Measurements from ENCODE around the gene ZNF217.
A peak's percentile ranks its signal among the peaks of the same experiment; 100 is the strongest.
"Not testable (repeated sequence)": the region's sequence is repeated elsewhere in the genome, so short reads cannot be mapped to it uniquely, and the experiment has no call there.

Gene ZNF217

GRCh38 chr20:53636540-53637097 lies 43.0 kb upstream of the ZNF217 start:
- DNase-seq (ENCODE audit: low spot score) (peak; percentile 41), ATAC-seq (ENCODE audit: low read depth) (no peak)
- Histone ChIP-seq H3K4me1 (ENCODE audit: insufficient read depth, poor library complexity, severe bottlenecking) (no peaks in the 10 kb centered on the region), H3K27ac (ENCODE audit: poor library complexity, severe bottlenecking) (no peak overlapping the region), H3K9me3 (ENCODE audit: severe bottlenecking) (no peaks in the 10 kb centered on the region), H3K27me3 (ENCODE audit: insufficient read depth, poor library complexity, severe bottlenecking) (no peaks in the 10 kb centered on the region), H3K4me3 (ENCODE audit: severe bottlenecking) (no peak overlapping the region), H3K36me3 (ENCODE audit: low read depth) (no peaks in the 10 kb centered on the region)
- TF ChIP-seq CTCF (IDR thresholded peaks at IDR 0.05; ENCODE audit: poor library complexity, severe bottlenecking), result no peak

GRCh38 chr20:53635221-53635620 lies 41.6 kb upstream of the ZNF217 start:
- Histone ChIP-seq H3K27ac (ENCODE audit: poor library complexity, severe bottlenecking) (no peak overlapping the region), H3K4me3 (ENCODE audit: severe bottlenecking) (no peak overlapping the region), H3K4me1 (ENCODE audit: insufficient read depth, poor library complexity, severe bottlenecking) (no peaks in the 10 kb centered on the region), H3K9me3 (ENCODE audit: severe bottlenecking) (no peaks in the 10 kb centered on the region), H3K27me3 (ENCODE audit: insufficient read depth, poor library complexity, severe bottlenecking) (no peaks in the 10 kb centered on the region), H3K36me3 (ENCODE audit: low read depth) (no peaks in the 10 kb centered on the region)
- ATAC-seq (ENCODE audit: low read depth), result no peak
- peak; percentile 58 for DNase-seq (ENCODE audit: low spot score)
- TF ChIP-seq CTCF (IDR thresholded peaks at IDR 0.05; ENCODE audit: poor library complexity, severe bottlenecking), result no peak

- DNase-seq (ENCODE audit: low spot score) (peak; percentile 57), ATAC-seq (ENCODE audit: low read depth) (no peak)
- no peak for TF ChIP-seq CTCF (IDR thresholded peaks at IDR 0.05; ENCODE audit: poor library complexity, severe bottlenecking)
- H3K4me3 ChIP-seq (ENCODE audit: severe bottlenecking), result no peak overlapping the region
- H3K9me3 ChIP-seq (ENCODE audit: severe bottlenecking), result no peaks in the 10 kb centered on the region
- no peaks in the 10 kb centered on the region for H3K27me3 ChIP-seq (ENCODE audit: insufficient read depth, poor library complexity, severe bottlenecking)
- no peak overlapping the region for H3K27ac ChIP-seq (ENCODE audit: poor library complexity, severe bottlenecking)
- H3K4me1 ChIP-seq (ENCODE audit: insufficient read depth, poor library complexity, severe bottlenecking), result no peaks in the 10 kb centered on the region
- H3K36me3 ChIP-seq (ENCODE audit: low read depth), result no peaks in the 10 kb centered on the region
Observed at GRCh38 chr20:53631909-53632662, 38.4 kb upstream of the ZNF217 start.

- no peak for TF ChIP-seq CTCF (IDR thresholded peaks at IDR 0.05; ENCODE audit: poor library complexity, severe bottlenecking)
- H3K9me3 ChIP-seq (ENCODE audit: severe bottlenecking), result no peaks in the 10 kb centered on the region
- H3K27ac ChIP-seq (ENCODE audit: poor library complexity, severe bottlenecking), result no peak overlapping the region
- DNase-seq (ENCODE audit: low spot score) (peak; percentile 28), ATAC-seq (ENCODE audit: low read depth) (no peak)
- H3K36me3 ChIP-seq (ENCODE audit: low read depth), result no peaks in the 10 kb centered on the region
- H3K27me3 ChIP-seq (ENCODE audit: insufficient read depth, poor library complexity, severe bottlenecking), result no peaks in the 10 kb centered on the region
- H3K4me3 ChIP-seq (ENCODE audit: severe bottlenecking), result no peak overlapping the region
- no peaks in the 10 kb centered on the region for H3K4me1 ChIP-seq (ENCODE audit: insufficient read depth, poor library complexity, severe bottlenecking)
Observed at GRCh38 chr20:53629436-53629835, 35.8 kb upstream of the ZNF217 start.

DNA sequence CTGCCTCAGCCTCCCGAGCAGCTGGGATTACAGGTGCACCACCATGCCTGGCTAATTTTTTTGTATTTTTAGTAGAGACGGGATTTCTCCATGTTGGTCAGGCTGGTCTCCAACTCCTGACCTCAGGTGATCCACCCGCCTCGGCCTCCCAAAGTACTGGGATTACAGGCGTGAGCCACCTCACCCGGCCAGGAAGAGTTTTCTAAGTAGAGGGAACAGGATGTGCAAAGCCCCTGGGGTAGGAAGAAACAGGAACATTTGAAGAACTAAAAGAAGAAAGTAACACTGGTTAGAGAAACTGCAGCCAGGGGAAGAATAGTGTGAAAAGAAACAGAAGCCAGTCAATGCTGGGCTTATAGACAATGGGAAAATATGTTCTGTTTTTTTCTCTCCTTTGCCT lies 35.1 kb upstream of the ZNF217 start:
- H3K4me3 ChIP-seq (ENCODE audit: severe bottlenecking); H3K4me1 ChIP-seq (ENCODE audit: insufficient read depth, poor library complexity, severe bottlenecking); H3K27ac ChIP-seq (ENCODE audit: poor library complexity, severe bottlenecking); H3K27me3 ChIP-seq (ENCODE audit: insufficient read depth, poor library complexity, severe bottlenecking); H3K36me3 ChIP-seq (ENCODE audit: low read depth); H3K9me3 ChIP-seq (ENCODE audit: severe bottlenecking); ATAC-seq (ENCODE audit: low read depth): not testable (repeated sequence)
- peak; percentile 21 for DNase-seq (ENCODE audit: low spot score)

Measured in RWPE2 (cell line).